Left cardiac atrium (tissue), 4 donors: ENCODE data around the gene ZNF143. TPM values are rescaled to one million over a fixed set of nuclear protein-coding genes. Genes with fewer than 3 reads are reported as not detected.
"Not testable (repeated sequence)": the region's sequence is repeated elsewhere in the genome, so short reads cannot be mapped to it uniquely, and the experiment has no call there.

Experiments used
- ATAC-seq, 2 donors: fragments of 200-7000 bp; cut with Tn5 transposase; one replicate each; pipeline ENCODE4 v1.9.1; 2020; ENCODE audit warnings: mild to moderate bottlenecking in 2 of 2, moderate library complexity in 2 of 2
- DNase-seq: peaks from one replicate; pipeline ENCODE4 v3.0.0-alpha.2; 2020
- intact Hi-C, 2 donors: fragments of 100-400 bp; cut with DNase I; formaldehyde crosslinking; loops; one replicate each; pipeline versions ENCODE4 v1.14.1 to v1.15.1; 2022 to 2023
- total RNA-seq, 2 donors: library from RNA; stranded (reverse); fragmentation: NEBNext Ultra II Directional; extraction: Animal tissue kit (Norgen Biotek cat#: 25700); gene quantifications; one replicate each; pipeline ENCODE4 v1.2.1, GENCODE V29; 2021
- donor health status: DM: no; HTN: yes; CAD: no.
- donor health status: DM: no; HTN: yes; CAD: no; lungs with severe emphysema.
- donor health status: DM: yes; HTN: yes; CAD: no.
- donor health status: Dilated cardiomyopathy.

The ZNF143 gene
- total RNA-seq, 2 donors from 2014 or later: 22.2 to 24.0 TPM

DNA sequence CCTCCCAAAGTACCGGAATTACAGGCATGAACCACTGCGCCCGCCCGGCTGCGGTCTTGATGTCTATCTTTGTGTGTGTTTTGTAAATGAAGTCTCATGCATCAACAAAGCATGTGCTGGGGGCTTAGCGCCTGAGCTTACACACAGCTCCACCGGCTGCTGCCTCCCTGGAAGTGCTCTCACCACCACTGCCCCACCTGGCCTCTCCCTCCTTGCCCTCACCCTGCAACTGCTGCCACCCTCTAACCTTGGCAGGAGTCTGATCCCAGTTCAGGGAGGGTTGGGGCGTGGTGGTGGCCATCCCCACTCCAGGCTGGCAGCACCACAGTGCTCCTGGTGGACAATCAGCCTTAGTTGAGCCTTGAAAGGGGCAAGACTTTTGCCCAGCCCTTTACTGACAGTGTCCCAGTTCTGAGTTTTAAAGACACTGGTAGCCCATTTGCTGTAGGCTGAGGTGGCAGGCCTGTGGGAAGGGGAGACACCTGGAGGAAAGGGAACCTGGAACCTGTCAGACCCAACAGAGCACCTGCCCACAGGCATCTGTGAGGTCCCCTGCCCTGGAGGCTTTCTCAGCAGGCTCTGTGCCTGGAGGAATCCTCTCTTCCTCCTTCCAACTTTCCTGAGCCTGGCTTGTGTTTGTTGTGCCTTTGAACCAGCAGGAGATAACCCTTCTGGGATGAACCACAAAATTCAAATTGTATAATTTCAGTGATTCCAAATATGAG is 70.3 kb downstream of the ZNF143 start:
- no peak for ATAC-seq
- intact Hi-C loops: loop anchor here in 1 of 2 donors (10.0 kb wide), 1 partner anchor 214 kb away; no protein-coding TSS in a partner anchor
- no peak for DNase-seq

DNA sequence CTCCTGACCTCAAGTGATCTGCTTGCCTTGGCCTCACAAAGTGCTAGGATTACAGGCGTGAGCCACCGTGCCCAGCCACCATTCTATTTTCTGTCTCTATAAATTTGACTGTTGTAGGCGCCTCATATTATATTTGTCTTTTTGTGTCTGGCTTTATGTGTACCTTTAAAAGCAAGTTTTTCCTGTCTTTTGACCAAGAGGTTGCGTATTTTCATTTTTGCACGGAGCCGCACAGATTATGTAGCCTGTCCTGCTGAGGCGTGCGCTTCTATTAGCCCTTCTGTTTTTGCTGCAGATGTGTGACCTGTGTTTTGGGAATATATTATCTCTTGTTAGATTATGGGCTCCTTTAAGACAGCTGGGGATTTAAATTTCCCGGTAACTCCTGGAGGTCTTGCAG is 72.2 kb downstream of the ZNF143 start:
- no peak for DNase-seq
- intact Hi-C loops: loop anchor here in 1 of 2 donors (10.0 kb wide), 1 partner anchor 212 kb away; no protein-coding TSS in a partner anchor
- no peak for ATAC-seq

DNA sequence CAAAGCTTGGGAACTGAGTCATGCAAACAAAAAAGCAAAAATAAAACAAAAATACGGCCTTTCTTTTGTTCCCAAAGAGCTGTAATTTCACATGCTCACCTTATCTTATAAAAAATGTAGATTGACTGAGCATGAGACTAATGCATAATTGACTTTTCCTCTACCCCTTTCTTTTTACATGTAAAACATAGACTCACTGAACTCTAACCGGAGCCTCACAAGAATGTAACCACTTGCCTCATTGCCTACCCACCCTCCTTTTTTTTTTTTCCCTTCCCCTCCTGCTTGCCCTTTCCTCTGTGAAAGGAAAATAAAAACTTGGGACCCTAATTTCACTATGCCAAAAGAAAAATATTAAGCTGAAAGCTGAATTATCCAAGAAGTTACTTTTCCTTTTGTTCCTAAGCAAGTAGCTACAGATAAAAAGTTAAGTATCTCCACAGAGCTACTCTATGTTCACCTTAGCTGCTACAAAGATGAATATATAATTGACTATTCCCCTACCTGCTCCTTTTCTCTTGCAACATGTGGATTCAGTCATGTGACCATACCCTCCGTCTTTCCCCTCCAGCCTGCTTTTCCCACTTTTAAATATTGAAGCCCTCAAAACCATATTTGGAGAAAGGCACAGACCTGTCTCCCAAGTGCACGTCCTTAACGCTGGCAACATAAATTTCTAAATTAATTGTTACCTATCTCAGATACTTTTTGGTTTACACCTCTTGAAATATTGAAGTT is 73.1 kb downstream of the ZNF143 start:
- intact Hi-C loops: loop anchor here in 1 of 2 donors (2.0 to 10.0 kb wide), 2 partner anchors 79 to 211 kb away; no protein-coding TSS in a partner anchor
- DNase-seq: no peak
- ATAC-seq: no peak

DNA sequence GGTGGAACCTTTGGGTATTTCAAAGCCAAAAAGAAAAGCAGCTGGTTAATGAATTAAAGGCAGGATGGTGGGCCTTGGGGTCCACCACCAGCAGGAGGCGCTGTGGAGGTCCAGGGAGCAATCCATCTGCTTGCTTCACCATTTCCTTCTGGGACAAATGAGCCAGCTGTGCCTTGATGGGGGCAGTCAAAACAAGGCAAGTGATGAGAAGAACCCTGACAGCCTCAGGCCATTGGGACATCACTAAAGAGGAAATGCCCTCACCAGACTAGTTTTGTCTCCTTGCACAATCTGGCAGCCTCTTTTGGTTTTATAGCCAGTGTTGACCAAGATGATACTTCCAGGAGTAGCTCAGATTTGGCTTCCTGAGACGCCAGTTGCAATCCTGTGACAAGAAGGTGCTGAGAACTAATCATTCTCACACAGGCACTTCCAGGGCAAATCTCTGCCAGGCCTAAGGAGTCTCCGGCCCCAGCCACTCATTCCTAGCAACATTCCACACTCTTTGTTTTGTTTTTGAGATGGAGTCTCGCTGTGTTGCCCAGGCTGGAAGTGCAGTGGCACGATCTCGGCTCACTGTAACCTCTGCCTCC is 74.5 kb downstream of the ZNF143 start:
- ATAC-seq: peak; percentile 75 to 79

DNA sequence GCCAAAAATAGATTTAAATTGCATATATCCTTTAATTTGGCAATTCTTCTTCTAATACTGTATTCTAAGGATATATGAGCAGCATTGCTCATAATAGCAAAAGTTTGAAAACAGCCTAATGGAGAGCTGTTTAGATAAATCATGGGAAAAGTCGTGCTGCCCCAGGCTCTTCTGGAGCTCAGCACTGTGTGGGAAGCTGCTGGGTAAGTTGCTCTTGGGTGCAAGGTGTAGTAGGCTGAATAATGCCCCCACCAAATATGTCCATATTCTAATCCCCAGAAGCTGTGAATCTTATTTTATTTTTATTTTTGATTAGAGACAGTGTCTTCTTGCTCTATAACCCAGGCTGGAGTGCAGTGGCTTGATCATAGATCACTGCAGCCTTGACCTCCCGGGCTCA is 77.7 kb downstream of the ZNF143 start:
- no peak for DNase-seq
- intact Hi-C loops: loop anchor here in 1 of 2 donors (10.0 kb wide), 1 partner anchor 206 kb away; no protein-coding TSS in a partner anchor
- ATAC-seq: no peak

More for the DNA sequence above, 74.5 kb downstream of the ZNF143 start:
- intact Hi-C loops: loop anchor here in 1 of 2 donors (2.0 to 10.0 kb wide), 2 partner anchors 78 to 210 kb away; no protein-coding TSS in a partner anchor
- DNase-seq: peak; percentile 86

DNA sequence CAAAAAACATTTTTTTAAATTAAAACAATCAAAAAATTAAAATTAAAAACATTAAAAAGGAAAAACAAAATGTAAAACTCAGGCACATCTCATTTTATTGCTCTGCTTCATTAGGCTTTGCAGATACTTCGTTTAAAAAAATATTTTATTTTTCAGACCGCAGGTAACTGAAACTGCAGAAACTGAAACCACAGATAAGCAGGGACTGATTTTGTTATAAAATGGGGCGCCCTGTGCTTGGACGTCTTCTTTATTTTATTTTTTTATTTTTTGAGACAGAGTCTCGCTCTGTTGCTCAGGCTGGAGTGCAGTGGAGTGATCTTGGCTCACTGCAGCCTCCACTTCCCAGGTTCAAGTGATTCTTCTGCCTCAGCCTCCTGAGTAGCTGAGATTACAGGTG is 88.4 kb downstream of the ZNF143 start:
- intact Hi-C loops, DNase-seq, ATAC-seq: not testable (repeated sequence)

DNA sequence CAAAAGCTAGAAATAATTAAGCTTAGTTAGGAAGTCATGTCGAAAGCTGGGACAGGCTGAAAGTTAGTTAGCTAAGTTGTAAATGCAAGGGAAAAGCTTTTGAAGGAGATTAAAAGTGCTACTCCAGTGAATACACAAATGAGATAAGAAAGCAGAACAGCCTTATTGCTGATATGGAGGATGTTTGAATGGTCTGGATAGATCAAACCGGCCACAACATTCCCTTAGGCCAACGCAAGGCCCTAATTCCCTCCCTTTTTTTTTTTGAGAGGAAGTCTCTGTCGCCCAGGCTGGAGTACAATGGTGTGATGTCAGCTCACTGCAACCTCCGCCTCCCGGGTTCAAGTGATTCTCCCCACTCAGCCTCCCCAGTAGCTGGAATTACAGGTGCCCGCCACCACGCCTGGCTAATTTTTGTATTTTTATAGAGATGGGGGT is 89.4 kb downstream of the ZNF143 start:
- intact Hi-C loops: no loop called here
- peak in 1 of 2 donors; percentile 21 for ATAC-seq
- no peak for DNase-seq

DNA sequence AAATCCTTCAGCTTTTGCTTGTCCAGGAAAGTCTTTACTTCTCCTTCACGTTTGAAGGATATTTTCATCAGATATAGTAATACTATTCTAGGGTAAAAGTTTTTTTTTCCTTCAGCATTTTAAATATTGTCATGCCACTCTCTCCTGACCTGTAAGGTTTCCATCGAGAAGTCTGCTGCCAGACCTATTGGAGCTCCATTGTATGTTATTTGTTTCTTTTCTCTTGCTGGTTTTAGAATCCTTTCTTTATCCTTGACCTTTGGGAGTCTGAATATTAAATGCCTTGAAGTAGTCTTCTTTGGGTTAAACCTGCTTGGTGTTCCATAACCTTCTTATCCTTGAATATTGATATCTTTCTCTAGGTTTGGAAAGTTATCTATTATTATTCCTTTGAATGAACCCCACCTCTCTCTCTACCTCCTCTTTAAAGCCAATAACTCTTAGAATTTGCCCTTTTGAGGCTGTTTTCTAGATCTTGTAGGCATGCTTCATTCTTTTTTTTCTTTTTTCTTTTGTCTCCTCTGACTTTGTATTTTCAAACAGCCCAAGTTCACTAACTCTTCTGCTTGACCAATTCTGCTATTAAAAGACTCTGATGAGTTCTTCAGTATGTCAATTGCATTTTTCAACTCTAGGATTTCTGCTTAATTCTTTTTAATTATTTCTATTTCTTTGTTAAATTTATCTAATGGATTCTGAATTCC is 100.6 kb downstream of the ZNF143 start:
- DNase-seq (no peak), ATAC-seq (no peak)
- intact Hi-C loops: no loop called here

DNA sequence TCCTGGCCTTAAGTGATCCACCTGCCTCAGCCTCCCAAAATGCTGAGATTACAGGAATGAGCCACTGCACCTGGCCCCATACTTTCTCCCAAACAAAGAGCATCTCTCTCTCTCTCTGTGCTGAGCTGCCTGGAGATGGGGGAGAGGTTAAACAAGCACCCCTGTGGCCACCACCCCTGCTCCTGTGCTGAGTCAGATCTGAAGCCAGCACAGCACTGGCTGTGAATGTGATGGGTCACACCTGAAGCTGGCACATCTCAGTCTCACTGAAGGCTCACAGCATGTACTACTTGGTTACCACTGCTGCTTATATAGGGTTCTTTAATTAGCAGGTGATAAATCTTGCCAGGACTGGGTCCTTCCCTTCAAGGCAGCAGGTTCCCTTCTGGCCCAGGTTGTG is 101.9 kb downstream of the ZNF143 start:
- intact Hi-C loops: no loop called here
- ATAC-seq: no peak
- no peak for DNase-seq

DNA sequence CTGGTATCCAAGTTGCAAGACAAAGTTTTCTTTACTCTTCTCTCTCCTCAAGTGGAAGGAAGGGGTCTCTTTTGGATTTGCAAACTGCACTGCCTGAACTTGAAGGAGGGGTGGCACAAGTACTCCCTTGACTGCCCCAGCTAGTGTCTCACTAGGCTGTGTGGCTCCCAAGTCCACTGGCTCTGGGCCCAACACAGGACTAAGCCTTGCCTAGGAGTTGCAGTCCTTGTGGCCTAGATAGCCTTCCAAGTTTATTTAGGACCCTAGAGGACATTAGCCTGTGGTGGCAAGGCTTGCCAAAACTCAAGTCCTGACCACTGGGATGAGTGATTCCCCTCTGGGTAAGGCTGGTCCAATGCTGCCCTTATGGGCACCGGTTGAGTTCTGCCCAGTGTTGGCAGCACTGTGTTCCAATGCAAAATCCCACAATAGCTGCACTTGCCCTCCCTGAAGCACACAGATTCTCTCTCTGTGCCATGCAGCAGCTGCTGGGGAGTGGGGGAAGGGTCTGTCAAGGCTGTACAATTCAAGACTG is 102.5 kb downstream of the ZNF143 start:
- ATAC-seq: no peak
- no peak for DNase-seq
- intact Hi-C loops: no loop called here

DNA sequence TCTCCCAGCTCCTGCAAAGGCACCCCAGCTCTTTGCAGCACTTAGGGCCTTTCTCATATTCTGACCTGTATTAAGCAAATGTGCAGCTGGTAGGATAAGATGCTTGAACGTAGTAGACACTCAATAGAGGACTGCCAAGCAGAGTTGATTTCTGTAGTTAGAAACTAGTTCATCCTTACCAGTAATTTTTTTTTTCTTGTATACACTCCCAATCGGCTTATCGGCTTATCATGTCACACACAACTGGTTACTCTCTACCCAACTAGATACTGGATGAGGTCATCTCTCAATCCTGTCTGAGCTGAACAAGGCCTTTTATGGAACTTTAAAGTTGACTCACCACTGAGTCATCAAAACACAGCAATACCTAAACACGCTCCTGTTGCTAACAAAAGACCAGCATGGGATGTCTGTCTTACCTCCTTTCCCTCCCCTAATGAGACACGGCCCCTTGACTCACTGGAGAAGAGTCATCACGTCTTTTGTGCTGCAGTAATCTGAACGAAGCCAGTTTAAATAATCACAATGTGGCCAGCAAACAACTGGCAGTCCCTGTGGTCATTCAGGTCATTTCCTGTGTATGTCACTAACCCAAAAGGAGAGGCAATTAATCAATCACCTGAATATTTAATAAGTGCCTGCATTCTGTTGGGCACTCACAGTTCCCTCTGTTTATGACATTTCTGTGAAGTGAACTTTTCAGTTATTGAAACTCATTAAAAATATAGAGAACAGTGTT is 105.2 kb downstream of the ZNF143 start:
- intact Hi-C loops: no loop called here
- peak; percentile 60 to 95 for ATAC-seq
- peak; percentile 48 for DNase-seq

DNA sequence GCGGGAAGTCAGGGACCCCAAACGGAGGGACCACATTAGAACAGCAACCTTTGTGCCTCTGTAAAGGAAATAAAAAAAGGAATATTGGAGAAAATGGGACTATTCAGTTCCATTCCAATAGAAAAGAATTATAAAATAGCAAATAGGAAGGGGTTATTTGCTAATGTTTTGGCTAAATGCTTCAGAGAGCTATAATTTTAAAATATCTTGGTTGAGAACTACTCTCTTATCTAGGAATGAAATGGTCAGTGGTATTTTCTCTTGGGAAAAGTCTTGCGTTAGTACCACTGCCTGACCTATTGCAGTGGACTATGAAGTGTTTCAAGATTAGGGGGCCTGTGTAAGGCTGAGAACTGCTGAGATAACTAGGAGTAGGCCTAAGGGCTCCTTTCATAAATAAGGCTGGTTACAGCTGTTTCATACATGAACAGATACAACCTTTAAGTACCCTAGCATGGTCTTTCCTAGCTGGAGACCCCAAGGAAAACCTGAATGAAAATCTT is 105.8 kb downstream of the ZNF143 start:
- intact Hi-C loops: no loop called here
- ATAC-seq (peak; percentile 72 to 81), DNase-seq (no peak)

DNA sequence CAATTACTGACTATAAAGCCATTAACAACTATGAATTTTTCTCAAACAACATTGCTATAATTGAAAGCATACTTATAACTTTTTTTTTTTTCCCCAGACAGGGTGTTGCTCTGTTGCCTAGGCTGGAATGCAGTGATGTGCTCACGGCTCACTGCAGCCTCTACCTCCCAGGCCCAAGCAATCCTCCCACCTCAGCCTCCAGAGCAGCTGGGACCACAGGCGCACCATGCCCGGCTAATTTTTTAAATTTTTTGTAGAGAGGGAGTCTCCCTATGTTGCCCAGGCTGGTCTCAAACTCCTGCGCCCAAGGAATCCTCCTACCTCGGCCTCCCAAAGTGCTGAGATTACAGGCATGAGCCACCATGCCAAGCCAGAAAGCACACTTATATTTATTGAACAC is 106.6 kb downstream of the ZNF143 start:
- ATAC-seq (no peak), DNase-seq (no peak)
- intact Hi-C loops: no loop called here

DNA sequence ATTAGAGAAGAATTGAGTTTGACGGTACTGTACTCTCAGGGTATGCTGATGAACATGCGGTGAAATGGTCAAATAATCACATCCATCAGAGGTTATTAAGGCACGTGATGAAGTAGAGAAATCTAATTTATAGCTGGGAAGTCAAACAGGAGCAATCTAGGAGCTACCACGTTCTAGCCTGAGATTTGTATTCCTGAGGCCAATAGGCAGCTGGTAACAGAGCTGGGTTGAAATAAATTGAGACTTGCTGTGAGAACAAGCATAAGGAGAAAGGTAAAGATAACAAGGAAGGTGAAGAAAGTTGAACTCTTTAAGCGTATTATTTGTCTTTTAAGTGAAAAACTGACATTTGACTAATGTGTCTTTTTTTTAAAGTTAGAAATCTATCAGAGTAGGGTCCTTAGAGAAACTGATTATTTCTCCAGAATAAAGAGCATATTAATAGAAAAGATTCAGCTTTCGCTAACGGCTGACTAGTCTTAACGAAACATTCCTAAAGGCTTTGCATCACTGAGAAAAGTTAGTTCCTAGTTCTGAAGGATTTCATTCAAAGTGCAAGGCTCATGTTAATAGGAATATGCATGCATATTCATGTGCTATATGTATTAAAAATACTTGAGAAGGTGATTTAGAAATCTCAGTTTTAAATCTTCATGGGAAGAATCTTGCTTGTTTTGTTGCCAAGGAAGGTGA is 107.5 kb downstream of the ZNF143 start:
- DNase-seq (no peak), ATAC-seq (no peak)
- intact Hi-C loops: no loop called here

DNA sequence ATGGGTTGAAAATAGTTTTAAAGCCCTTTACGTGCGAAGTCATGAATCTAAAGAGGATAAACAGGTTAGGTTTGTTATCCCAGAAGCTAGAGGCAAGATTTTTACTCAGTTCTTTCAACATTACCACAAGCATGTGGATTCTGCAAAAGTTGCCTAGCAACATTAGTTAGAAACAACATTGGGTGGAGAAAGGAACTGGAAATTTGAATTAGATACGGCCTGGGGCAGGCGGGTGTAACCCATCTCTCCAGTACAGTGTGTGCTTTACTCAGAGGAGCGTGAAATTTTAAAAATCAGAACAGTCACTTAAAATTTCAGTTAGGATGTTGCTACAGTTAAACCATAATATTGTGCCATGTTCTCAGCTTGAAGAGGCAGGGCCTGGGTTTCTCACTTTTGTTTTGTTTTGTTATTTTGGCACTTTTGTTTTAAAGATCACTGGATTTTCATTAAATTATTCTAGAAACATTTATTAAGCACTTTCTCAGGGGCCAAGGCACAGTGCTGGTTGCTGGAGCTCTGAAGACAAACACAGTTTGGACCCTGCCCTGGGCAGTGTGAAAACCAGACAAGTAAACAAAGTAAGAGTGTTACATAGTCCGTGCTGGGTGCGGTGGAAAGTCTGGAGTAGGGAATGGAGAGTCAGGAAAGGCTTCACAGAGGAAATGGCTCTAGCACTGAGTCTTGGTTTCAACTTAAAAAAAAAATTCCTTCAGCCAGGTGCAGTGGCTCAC is 108.2 kb downstream of the ZNF143 start:
- DNase-seq (peak; percentile 53), ATAC-seq (peak; percentile 14 to 32)
- intact Hi-C loops: no loop called here

DNA sequence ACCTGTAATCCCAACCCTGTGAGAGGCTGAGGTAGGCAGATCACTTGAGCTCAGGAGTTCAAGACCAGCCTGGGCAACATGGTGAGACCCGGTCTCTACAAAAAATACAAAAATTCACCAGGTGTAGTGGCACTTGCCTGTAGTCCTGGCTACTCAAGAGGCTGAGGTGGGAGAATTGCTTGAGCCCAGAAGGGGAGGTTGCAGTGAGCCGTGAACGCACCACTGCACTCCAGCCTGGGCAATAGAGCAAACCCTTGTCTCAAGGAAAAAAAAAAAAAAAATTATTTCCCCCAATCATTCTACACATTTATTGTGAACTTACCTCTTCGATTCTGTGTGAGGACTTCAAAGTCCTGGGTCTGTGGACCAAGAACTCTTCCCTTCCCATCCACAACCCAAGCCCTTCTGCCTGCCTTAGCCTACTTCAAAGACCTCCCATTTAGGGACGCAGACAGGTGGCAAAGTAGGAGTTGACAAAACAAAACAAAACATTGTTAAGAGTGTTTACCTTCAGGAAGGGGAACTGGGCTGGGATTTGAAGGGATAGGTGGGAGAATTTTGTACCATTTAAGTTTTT is 108.9 kb downstream of the ZNF143 start:
- intact Hi-C loops: no loop called here
- DNase-seq (no peak), ATAC-seq (no peak)
